Heart right ventricle (tissue), 16 donors: ENCODE results near the gene FBLN5. TPM values are rescaled to one million over a fixed set of nuclear protein-coding genes. Genes with fewer than 3 reads are reported as not detected.
A peak's percentile ranks its signal among the peaks of the same experiment; 100 is the strongest.
"Not testable (repeated sequence)": the region's sequence is repeated elsewhere in the genome, so short reads cannot be mapped to it uniquely, and the experiment has no call there.

Source experiments
- ATAC-seq, 8 donors: fragments of 200-7000 bp; cut with Tn5 transposase; one replicate each; pipeline ENCODE4 v1.9.1; 2020; ENCODE audit warnings: mild to moderate bottlenecking in 8 of 8, moderate library complexity in 8 of 8, moderate number of reproducible peaks in 1 of 8
- DNase-seq, 2 donors: peaks; one replicate each; pipeline ENCODE4 v3.0.0-alpha.2; 2020
- H3K27ac ChIP-seq, 10 donors: fragments of 200-600 bp; sonication (generic) in 2 of 10; one replicate each; pipeline versions ENCODE4 v1.5.0 to v1.8.0; 2020 to 2022; ENCODE audit warnings: mild to moderate bottlenecking in 3 of 10
- H3K27me3 ChIP-seq, 7 donors: fragments of 200-600 bp; one replicate each; pipeline ENCODE4 v1.8.0; 2021 to 2022; ENCODE audit warnings: mild to moderate bottlenecking in 2 of 7
- H3K36me3 ChIP-seq, 9 donors: fragments of 200-600 bp; sonication (generic) in 1 of 9; one replicate each; pipeline versions ENCODE4 v1.5.0 to v1.8.0; 2020 to 2022; ENCODE audit warnings: mild to moderate bottlenecking in 2 of 9
- H3K4me1 ChIP-seq, 9 donors: fragments of 200-600 bp; sonication (generic) in 1 of 9; one replicate each; pipeline versions ENCODE4 v1.5.0 to v1.8.0; 2020 to 2022; ENCODE audit warnings: mild to moderate bottlenecking in 4 of 9
- H3K4me3 ChIP-seq, 10 donors: fragments of 200-600 bp; sonication (generic) in 2 of 10; one replicate each; pipeline versions ENCODE4 v1.5.0 to v1.8.0; 2020 to 2022; ENCODE audit warnings: mild to moderate bottlenecking in 7 of 10, moderate library complexity in 2 of 10
- H3K9me3 ChIP-seq, 11 donors: fragments of 200-600 bp in 10 of 11; sonication (generic) in 2 of 11; one replicate each; pipeline versions ENCODE4 v1.5.0 to v1.8.0; 2013 to 2022; ENCODE audit warnings: mild to moderate bottlenecking in 2 of 11, control low read depth in 1 of 11, moderate library complexity in 1 of 11
- WGBS, 2 donors: extraction: QIAGEN DNeasy Blood & Tissue Kit; methylation state at CpG; one replicate each; pipeline ENCODE4 v1.1.7; 2013; ENCODE audit warnings: inconsistent platforms in 1 of 2; 5-methylcytosine and 5-hydroxymethylcytosine counted together
- intact Hi-C, 10 donors: fragments of 100-400 bp; cut with DNase I; formaldehyde crosslinking; loops; one replicate each; pipeline versions ENCODE4 v1.11.1 to v1.14.2; 2022
- polyA plus RNA-seq, 2 donors: library from polyadenylated mRNA; stranded (reverse); fragments of 200-250 nt; gene quantifications; one replicate each; pipeline ENCODE4 v1.2.3, GENCODE V29; 2013
- total RNA-seq, 10 donors: library from RNA; stranded (reverse); fragmentation: NEBNext Ultra II Directional in 3 of 10; extraction: Animal tissue kit (Norgen Biotek cat#: 25700) in 3 of 10; gene quantifications; one replicate each; pipeline versions ENCODE4 v1.2.1 to v1.2.4, GENCODE V29; 2021 to 2023
- TF ChIP-seq, protein P1 (sequence below), 9 donors: fragments of 200-600 bp; sonication (generic) in 2 of 9; IDR thresholded peaks; one replicate each; pipeline versions ENCODE4 v1.5.0 to v1.8.0; 2021 to 2022; ENCODE audit warnings: antibody characterized with exemption in 9 of 9, mild to moderate bottlenecking in 5 of 9, moderate library complexity in 1 of 9
- donor health status: Arrhythmogenic right ventricular cardiomyopathy.
- donor health status: ischemic (EF 13 %, LVEDD 7.1; RV severe dilation, severe dysfunction).
- donor health status: healthy with polysubstance abuse.
- donor health status: DM: no; HTN: yes; CAD: no.
- donor health status: DM: no; HTN: no; CAD: no.
- donor health status: ischemic (EF 25% LVEDD 6.9; RV normal size, moderate dysfunction).
- donor health status: ischemic (EF 25% LVEDD 5.7; RV mildly dilated, moderate dysfunction).
- donor health status: healthy.
- donor health status: DM: yes; HTN: yes; CAD: no.
- donor health status: Ischemic cardiomyopathy.
- donor health status: ischemic (EF 35%, LVEDD 5.7; RV mildly dilated, moderate dysfunction).
- donor health status: nonischemic (EF 11% LVEDD 7.7; RV severe dilation, severe dysfunction).
- donor health status: DM: yes; HTN: yes; CAD: no.
- donor health status: PGD.
- donor health status: ischemic (EF 29% LVEDD 5.4; RV normal size, mild dysfunction).
- donor health status: nonischemic (EF 23%, LVEDD 6.1; RV moderate dilation, normal function).

Gene FBLN5
- total and polyA plus RNA-seq, 12 donors, result 25.3 to 91.5 (median 41.7) TPM

DNA sequence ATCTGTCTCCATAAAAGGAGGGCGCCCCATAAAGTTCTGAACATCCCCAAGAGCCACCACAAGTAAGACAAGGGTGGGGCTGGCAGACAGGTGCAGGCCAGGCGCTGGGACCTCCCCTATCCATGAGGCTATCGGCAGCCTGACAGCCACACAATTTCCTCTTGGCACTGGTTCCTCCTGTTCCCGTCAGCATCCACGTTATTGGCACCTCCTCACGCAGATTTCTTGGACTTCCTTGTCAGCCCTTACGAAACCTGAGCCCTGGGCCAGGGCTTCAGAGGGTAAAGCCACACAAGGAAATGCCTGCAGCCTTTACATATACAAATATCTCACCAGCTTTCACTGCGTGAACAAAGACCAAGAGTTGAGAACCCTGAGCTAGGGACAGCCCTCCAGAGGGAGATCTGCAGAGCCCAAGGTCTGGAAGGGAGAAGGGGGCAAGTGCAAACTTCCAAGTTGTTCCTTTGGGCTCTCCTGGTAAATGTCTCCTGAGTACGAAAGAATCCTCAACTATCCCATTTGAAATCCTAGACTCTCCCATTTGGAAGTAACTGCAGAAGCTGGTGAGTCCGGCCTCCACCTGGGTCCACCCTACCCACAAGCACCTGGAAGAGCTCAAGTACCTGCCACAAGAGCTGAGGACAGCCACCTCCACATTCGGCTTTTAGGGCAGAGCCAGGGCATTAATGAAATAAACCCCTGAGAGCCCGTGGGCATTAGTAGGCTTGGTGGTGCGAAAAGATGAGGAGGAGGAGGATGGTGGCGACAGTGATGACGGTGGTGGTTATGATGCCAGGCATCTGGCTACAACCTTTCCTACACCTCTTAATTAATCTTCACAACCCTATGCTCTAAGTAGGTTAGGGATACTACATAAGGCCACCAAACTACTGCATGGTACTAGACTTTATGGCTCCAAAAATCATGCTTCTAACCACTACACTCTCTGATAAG, 74.7 kb downstream of the FBLN5 start:
- TF ChIP-seq, protein P1, sequence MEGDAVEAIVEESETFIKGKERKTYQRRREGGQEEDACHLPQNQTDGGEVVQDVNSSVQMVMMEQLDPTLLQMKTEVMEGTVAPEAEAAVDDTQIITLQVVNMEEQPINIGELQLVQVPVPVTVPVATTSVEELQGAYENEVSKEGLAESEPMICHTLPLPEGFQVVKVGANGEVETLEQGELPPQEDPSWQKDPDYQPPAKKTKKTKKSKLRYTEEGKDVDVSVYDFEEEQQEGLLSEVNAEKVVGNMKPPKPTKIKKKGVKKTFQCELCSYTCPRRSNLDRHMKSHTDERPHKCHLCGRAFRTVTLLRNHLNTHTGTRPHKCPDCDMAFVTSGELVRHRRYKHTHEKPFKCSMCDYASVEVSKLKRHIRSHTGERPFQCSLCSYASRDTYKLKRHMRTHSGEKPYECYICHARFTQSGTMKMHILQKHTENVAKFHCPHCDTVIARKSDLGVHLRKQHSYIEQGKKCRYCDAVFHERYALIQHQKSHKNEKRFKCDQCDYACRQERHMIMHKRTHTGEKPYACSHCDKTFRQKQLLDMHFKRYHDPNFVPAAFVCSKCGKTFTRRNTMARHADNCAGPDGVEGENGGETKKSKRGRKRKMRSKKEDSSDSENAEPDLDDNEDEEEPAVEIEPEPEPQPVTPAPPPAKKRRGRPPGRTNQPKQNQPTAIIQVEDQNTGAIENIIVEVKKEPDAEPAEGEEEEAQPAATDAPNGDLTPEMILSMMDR (IDR thresholded peaks at IDR 0.05), result no peak
- H3K9me3 ChIP-seq, result peaks cover 0 to 10% (median 0%) of the 10 kb centered on the region in 11 donors
- ATAC-seq, result peak; percentile 65 to 88 (median 85)

DNA sequence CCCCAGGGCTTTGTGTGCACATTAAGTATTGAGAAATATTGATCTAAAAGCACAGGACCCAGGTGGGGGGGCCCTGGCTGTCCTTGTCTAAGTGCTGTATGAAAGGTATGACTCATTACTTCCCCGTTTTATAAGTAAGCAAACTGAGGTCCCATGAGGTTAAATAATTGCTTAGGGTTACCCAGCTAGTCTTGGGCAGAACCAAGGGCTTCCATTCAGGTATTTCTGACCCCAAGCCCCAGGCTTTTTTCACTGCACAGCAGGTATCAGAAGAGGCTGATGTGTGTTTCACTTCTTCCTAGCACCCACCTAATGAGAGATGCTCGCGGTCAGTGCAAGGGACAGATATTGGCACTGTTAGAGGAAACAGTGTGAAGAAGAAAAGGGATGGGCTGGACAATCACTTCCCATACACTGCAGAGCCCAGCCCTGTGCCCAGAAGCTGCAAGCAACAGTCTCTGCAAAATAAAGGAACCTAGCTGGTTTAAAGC, 75.4 kb downstream of the FBLN5 start:
- intact Hi-C loops, result no loop called here
- TF ChIP-seq, protein P1 (IDR thresholded peaks at IDR 0.05), result no peak
- H3K4me3 ChIP-seq, result peak overlapping the region in 1 of 10 donors; percentile 25
- peaks cover 0 to 43% (median 15%) of the 10 kb centered on the region in 9 donors for H3K4me1 ChIP-seq
- H3K36me3 ChIP-seq, result peaks cover 0 to 56% (median 0%) of the 10 kb centered on the region in 9 donors
- peak in 6 of 8 donors; percentile 3 to 51 (median 19) for ATAC-seq
- peaks cover 0 to 16% (median 0%) of the 10 kb centered on the region in 11 donors for H3K9me3 ChIP-seq
- H3K27me3 ChIP-seq, result peaks cover 0 to 9% (median 0%) of the 10 kb centered on the region in 7 donors
- WGBS, 2 donors, result 54 to 55% methylated on average over 3 of the region's 3 CpGs
- peak overlapping the region in 6 of 10 donors; percentile 23 to 85 (median 59) for H3K27ac ChIP-seq
- DNase-seq, result no peak

More for the DNA sequence above, 74.7 kb downstream of the FBLN5 start:
- whole genome bisulfite sequencing, 2 donors, result 58 to 62% methylated on average over 15 of the region's 15 CpGs
- peak overlapping the region in 1 of 10 donors; percentile 25 for H3K4me3 ChIP-seq
- peaks cover 0 to 9% (median 0%) of the 10 kb centered on the region in 7 donors for H3K27me3 ChIP-seq
- H3K36me3 ChIP-seq, result peaks cover 0 to 62% (median 0%) of the 10 kb centered on the region in 9 donors
- H3K27ac ChIP-seq, result peak overlapping the region in 7 of 10 donors; percentile 8 to 85 (median 60)
- intact Hi-C loops, result no loop called here
- H3K4me1 ChIP-seq, result peaks cover 0 to 42% (median 15%) of the 10 kb centered on the region in 9 donors
- peak; percentile 64 to 65 for DNase-seq

DNA sequence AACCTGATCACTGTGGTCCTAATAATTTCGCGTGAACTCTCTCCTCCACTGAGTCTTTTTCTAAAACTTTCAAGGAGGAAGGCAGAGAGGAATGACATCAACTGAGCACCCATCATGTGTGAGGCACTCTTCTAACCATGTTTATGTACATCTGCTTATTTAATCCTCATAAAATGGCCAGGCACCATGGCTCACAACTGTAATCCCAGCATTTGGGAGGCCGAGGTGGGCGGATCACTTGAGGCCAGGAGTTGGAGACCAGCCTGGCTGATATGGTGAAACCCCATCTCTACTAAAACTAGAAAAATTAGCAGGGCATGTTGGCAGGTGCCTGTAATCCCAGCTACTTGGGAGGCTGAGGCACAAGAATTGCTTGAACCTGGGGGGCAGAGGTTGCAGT, 76.1 kb downstream of the FBLN5 start:
- H3K4me3 ChIP-seq, intact Hi-C loops, ATAC-seq, DNase-seq, H3K27me3 ChIP-seq: not testable (repeated sequence)
- Histone ChIP-seq H3K36me3 (peaks cover 0 to 49% (median 0%) of the 10 kb centered on the region in 9 donors), H3K27ac (peak overlapping the region in 4 of 10 donors; percentile 50 to 85 (median 62)), H3K9me3 (peaks cover 0 to 16% (median 0%) of the 10 kb centered on the region in 11 donors), H3K4me1 (peaks cover 0 to 43% (median 15%) of the 10 kb centered on the region in 9 donors)
- WGBS, 2 donors, result 77 to 95% methylated on average over 4 of the region's 4 CpGs

DNA sequence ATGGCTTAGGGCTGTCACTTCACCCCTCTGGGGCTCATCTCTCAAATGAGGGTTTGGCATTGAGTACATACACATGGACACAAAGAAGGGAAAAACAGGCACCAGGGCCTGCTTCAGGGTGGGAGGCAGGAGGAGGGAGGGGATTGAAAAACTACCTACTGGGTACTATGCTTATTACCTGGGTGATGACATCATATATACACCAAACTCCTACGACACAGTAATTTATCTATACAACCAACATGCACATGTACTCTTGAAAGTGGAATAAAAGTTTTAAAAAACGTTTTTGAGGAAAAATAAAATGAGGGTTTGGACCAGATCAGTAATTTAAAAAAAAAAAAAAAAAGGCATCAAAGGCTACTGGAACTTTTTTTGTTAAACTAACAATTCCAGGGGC, 76.6 kb downstream of the FBLN5 start:
- Histone ChIP-seq H3K27ac (peak overlapping the region in 2 of 10 donors; percentile 9 to 85), H3K36me3 (peaks cover 0 to 44% (median 0%) of the 10 kb centered on the region in 9 donors), H3K4me3 (no peak overlapping the region), H3K4me1 (peaks cover 0 to 43% (median 15%) of the 10 kb centered on the region in 9 donors), H3K9me3 (peaks cover 0 to 16% (median 0%) of the 10 kb centered on the region in 11 donors), H3K27me3 (peaks cover 0 to 9% (median 0%) of the 10 kb centered on the region in 7 donors)
- DNase-seq (no peak), ATAC-seq (no peak)
- intact Hi-C loops, result no loop called here
- WGBS, 2 donors, result 19 to 61% methylated on average over 2 of the region's 2 CpGs
- TF ChIP-seq, protein P1 (IDR thresholded peaks at IDR 0.05), result no peak
